Retinal pigment epithelial cell (primary cell): Measurements from ENCODE around the gene SLC25A17.
"Not testable (repeated sequence)": the region's sequence is repeated elsewhere in the genome, so short reads cannot be mapped to it uniquely, and the experiment has no call there.

Experiments
- DNase-seq: peaks from one replicate; pipeline ENCODE4 v3.0.0-alpha.2; 2010; ENCODE audit warnings: low read depth
- H3K4me3 ChIP-seq: 2 replicates; pipeline ENCODE4 v1.5.1; 2011; ENCODE audit warnings: mild to moderate bottlenecking, low read length, control low read depth, moderate library complexity
- TF ChIP-seq, protein P1 (sequence below): conservative IDR thresholded peaks from 2 replicates; pipeline ENCODE4 v1.5.1; 2011; ENCODE audit warnings: low read depth, low read length, control low read depth, inconsistent platforms

SLC25A17 gene, protein sequence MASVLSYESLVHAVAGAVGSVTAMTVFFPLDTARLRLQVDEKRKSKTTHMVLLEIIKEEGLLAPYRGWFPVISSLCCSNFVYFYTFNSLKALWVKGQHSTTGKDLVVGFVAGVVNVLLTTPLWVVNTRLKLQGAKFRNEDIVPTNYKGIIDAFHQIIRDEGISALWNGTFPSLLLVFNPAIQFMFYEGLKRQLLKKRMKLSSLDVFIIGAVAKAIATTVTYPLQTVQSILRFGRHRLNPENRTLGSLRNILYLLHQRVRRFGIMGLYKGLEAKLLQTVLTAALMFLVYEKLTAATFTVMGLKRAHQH

DNA sequence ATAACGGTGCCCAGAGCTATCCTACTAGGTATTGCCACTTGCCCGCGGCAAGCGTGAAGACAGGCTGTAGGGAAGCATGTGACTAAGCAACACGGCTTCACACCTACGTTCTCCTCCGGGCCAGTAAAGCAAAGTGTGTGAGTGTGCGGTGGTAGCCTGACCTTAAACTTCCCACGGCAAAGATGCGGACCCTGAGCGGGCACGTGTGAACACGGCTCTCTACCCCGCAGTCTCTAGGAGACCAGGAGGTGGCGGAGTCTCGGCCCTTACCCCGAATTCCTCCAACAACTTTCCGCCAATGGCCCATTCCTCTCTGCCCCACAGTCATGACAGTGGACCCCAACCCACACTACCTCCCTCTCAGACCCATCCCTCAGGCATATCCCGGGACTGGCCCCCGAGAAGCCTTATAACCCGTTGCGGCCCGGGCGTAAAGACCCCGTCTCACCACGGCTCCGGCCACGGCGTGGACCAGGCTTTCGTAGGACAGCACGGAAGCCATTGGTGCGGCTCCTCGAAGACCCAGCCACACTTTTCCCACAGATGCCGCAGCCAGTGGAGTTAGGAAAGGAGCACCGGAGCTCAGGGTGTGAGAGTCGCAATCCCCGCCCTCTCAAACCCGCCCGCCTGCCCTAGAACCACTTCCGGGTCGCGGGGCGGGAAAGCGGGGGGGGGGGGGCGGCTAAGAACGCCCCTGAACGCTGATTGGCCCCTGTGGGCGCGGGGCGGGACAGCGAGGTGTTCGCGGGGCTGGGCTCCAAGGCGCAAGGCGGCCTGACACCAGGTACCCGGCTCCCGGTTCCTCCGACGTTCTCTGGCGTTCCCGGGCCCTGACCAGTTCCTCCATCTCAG lies at the start of gene SLC25A17:
SLC25A17 (minus strand) TSS at position 600 of the 852 bp plus-strand sequence; CDS start at position 502, 98 bp downstream.
- peak within 1 kb of the TSS; percentile 94 for H3K4me3 ChIP-seq
- TF ChIP-seq, protein P1, sequence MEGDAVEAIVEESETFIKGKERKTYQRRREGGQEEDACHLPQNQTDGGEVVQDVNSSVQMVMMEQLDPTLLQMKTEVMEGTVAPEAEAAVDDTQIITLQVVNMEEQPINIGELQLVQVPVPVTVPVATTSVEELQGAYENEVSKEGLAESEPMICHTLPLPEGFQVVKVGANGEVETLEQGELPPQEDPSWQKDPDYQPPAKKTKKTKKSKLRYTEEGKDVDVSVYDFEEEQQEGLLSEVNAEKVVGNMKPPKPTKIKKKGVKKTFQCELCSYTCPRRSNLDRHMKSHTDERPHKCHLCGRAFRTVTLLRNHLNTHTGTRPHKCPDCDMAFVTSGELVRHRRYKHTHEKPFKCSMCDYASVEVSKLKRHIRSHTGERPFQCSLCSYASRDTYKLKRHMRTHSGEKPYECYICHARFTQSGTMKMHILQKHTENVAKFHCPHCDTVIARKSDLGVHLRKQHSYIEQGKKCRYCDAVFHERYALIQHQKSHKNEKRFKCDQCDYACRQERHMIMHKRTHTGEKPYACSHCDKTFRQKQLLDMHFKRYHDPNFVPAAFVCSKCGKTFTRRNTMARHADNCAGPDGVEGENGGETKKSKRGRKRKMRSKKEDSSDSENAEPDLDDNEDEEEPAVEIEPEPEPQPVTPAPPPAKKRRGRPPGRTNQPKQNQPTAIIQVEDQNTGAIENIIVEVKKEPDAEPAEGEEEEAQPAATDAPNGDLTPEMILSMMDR: peak; percentile 54
- DNase-seq: peak; percentile 53

DNA sequence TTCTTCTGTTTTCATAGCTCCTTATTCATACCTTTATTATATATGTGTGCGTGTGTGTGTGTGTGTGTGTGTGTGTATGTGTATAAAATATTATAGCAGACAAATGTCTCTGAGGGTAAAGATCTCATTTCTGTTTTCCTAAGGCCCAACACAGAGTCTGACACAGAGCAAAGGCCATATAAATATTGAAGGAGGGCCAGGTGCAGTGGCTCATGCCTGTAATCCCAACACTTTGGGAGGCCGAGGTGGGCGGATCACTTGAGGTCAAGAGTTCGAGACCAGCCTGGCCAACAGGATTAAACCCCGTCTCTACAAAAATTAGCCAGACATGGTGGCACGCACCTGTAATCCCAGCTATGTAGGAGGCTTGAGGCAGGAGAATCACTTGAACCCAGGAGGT lies 49.2 kb upstream of the SLC25A17 start:
- H3K4me3 ChIP-seq, DNase-seq: not testable (repeated sequence)

DNA sequence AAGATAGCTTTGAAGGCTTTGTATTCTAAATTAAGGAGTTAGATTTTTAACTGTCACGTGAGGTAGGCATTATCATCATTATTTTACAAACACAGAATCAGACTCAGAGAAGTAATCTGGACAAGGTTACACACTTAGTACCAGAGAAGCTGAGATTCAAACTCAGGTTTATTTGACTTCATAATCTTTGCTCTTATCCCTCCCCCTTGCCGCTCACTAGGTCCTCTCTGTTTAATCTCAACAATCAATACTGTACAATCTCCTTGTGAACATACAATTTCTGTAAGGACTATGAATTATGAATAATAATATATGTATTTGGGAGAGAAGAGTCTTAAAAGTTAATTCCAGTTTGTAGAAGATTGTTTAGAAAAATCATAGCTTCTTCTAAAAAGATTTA lies 48.0 kb upstream of the SLC25A17 start:
- DNase-seq: no peak
- no peak overlapping the region for H3K4me3 ChIP-seq
- TF ChIP-seq, protein P1: no peak

DNA sequence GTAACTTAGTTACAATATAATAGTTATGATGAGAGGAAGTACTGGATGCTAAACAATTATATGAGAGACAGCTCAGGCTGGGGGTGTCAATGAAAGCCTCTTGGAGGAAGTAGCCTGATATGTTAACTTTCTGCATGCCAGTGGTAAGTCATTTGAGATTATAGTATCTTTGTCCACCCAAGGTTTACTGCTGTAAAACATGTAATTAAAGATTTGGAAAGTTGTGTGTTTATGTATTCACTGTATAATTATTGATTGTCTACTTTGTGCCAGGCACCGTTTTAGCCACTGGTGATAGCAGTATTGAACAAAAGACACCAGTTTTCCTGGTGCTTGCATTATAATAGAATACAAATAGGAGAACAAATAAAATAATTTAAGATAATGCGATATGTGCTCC lies 43.4 kb upstream of the SLC25A17 start:
- no peak for DNase-seq
- H3K4me3 ChIP-seq: no peak overlapping the region
- TF ChIP-seq, protein P1: no peak

DNA sequence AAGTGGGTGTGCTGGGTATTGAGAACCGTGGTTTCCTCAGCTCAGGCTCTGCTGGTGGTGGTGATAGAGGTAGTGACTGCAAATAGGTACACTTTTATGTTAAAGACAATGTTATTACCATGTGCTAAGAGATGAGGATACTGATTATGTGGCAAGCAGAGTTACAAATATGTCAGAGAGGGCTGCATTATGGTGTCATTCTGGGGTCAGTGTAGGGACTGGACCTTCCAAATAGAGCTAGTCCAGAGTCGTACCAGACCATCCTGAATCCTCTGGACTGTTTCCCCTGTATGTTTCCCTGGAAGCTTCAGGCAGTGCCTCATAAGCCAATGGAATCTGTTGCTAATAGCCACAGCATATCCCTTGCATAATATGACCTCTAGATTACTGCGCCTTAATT lies 42.9 kb upstream of the SLC25A17 start, which contains the start of gene DNAJB7:
DNAJB7 (minus strand) TSS at position 101 of the 400 bp plus-strand sequence. CDS start 119 bp downstream, outside the sequence.
- no peak for DNase-seq
- H3K4me3 ChIP-seq: no peak within 1 kb of the TSS
- TF ChIP-seq, protein P1: no peak

DNA sequence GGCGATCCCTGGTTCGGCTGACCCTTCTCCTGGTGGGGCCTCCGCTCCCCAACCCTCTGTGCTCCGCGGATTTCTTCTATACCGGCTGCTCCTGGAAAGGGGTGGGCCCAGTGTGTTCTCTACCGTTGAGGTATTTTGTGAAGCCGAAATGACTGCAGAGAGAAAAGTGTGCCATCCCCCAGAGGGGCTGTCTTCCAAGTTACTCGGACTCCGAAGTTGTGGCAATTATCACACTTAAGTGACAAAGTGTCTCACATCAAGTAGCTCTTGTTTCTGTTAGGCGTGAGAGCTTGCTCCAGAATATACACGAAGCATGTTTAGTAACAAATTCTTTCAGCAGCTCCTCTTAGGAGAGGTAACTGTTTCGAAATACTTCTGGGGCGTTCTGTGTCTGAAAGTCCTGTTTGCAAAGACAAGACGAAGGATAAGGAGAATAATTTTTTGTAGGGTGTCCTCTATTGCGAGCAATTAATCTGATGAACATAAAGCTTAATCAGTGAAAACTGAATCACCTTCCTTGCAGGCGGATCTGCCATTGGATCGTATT lies 38.2 kb upstream of the SLC25A17 start:
- no peak for DNase-seq
- TF ChIP-seq, protein P1: no peak
- peak overlapping the region; percentile 85 for H3K4me3 ChIP-seq
